HepG2 (cell line): Measurements from ENCODE around the gene ZKSCAN2. TPM values are rescaled to one million over a fixed set of nuclear protein-coding genes. Genes with fewer than 3 reads are reported as not detected.

Experiments used
- NCOA1 ChIP-seq: sonication (generic); formaldehyde crosslinking; IDR thresholded peaks from 2 replicates; pipeline ENCODE4 v1.9.0; 2021; ENCODE audit warnings: missing genetic modification reagents
- NFRKB ChIP-seq: fragments of 450-650 bp; IDR thresholded peaks from 2 replicates; pipeline ENCODE4 v1.6.1; 2017
- PHF8 ChIP-seq: sonication (generic); formaldehyde crosslinking; IDR thresholded peaks from 2 replicates; pipeline ENCODE4 v1.5.0; 2020; ENCODE audit warnings: missing genetic modification reagents
- RELA ChIP-seq: sonication (generic); formaldehyde crosslinking; IDR thresholded peaks from 2 replicates; pipeline ENCODE4 v1.4.0; 2020; ENCODE audit warnings: missing genetic modification reagents
- TBX2 ChIP-seq: sonication (generic); formaldehyde crosslinking; IDR thresholded peaks from 2 replicates; pipeline ENCODE4 v1.5.0; 2020; ENCODE audit warnings: missing genetic modification reagents, mild to moderate bottlenecking, borderline replicate concordance
- TRIM24 ChIP-seq: sonication (generic); formaldehyde crosslinking; IDR thresholded peaks from 2 replicates; pipeline ENCODE4 v1.8.0; 2022; ENCODE audit warnings: mild to moderate bottlenecking, missing genetic modification reagents
- ZBTB20 ChIP-seq: sonication (generic); formaldehyde crosslinking; IDR thresholded peaks from 2 replicates; pipeline ENCODE4 v1.8.1; 2023; ENCODE audit warnings: missing genetic modification reagents, low read depth, mild to moderate bottlenecking, borderline replicate concordance
- ZNF354B ChIP-seq: sonication (generic); formaldehyde crosslinking; IDR thresholded peaks from 2 replicates; pipeline ENCODE4 v1.8.0; 2022; ENCODE audit warnings: mild to moderate bottlenecking, missing genetic modification reagents
- ZNF556 ChIP-seq: sonication (generic); formaldehyde crosslinking; IDR thresholded peaks from 2 replicates; pipeline ENCODE4 v1.4.0; 2020; ENCODE audit warnings: mild to moderate bottlenecking, missing genetic modification reagents, borderline replicate concordance
- polyA plus RNA-seq, 8 experiments: library from polyadenylated mRNA; depleted of rRNA in 3 of 8; stranded (reverse) in 7 of 8; unstranded in 1 of 8; fragments of >200 nt; fragmentation: Illumina TruSeq in 4 of 8; extraction: Trizol in 4 of 8; gene quantifications; 2 replicates each; pipeline versions ENCODE4 v1.2.1 to v1.2.3, GENCODE V29; 2011 to 2016; ENCODE audit warnings: low read depth in 4 of 8, missing spikeins in 1 of 8, mixed read lengths in 1 of 8; ENCODE audit not compliant: insufficient read depth in 1 of 8
- total RNA-seq, 5 experiments: library from RNA; depleted of rRNA; stranded (reverse); fragments of >200 nt; fragmentation: Illumina TruSeq; extraction: Trizol; gene quantifications; 2 replicates each; pipeline ENCODE4 v1.2.3, GENCODE V29; 2016; ENCODE audit warnings: low read depth in 1 of 5
- TF ChIP-seq, protein P1 (sequence below): IDR thresholded peaks from 2 replicates; pipeline ENCODE4 v1.6.1; 2016; ENCODE audit warnings: low read depth, control low read depth
- TF ChIP-seq, protein P2 (sequence below): sonication (generic); formaldehyde crosslinking; conservative IDR thresholded peaks from 2 replicates; pipeline ENCODE4 v1.8.0; 2022; ENCODE audit warnings: mild to moderate bottlenecking, moderate library complexity, missing genetic modification reagents
- TF ChIP-seq, protein P3 (sequence below): sonication (generic); formaldehyde crosslinking; IDR thresholded peaks from 2 replicates; pipeline ENCODE4 v1.4.0; 2020; ENCODE audit warnings: missing genetic modification reagents, borderline replicate concordance
- TF ChIP-seq, protein P4 (sequence below): sonication (generic); formaldehyde crosslinking; IDR thresholded peaks from 2 replicates; pipeline ENCODE4 v1.5.0; 2020; ENCODE audit warnings: missing genetic modification reagents, mild to moderate bottlenecking, borderline replicate concordance

Gene ZKSCAN2
- total and polyA plus RNA-seq, 2 of the 13 experiments (the other 11 are each of a cell fraction or from before 2014, with no cell fraction given) = 4.2 to 11.1 TPM

DNA sequence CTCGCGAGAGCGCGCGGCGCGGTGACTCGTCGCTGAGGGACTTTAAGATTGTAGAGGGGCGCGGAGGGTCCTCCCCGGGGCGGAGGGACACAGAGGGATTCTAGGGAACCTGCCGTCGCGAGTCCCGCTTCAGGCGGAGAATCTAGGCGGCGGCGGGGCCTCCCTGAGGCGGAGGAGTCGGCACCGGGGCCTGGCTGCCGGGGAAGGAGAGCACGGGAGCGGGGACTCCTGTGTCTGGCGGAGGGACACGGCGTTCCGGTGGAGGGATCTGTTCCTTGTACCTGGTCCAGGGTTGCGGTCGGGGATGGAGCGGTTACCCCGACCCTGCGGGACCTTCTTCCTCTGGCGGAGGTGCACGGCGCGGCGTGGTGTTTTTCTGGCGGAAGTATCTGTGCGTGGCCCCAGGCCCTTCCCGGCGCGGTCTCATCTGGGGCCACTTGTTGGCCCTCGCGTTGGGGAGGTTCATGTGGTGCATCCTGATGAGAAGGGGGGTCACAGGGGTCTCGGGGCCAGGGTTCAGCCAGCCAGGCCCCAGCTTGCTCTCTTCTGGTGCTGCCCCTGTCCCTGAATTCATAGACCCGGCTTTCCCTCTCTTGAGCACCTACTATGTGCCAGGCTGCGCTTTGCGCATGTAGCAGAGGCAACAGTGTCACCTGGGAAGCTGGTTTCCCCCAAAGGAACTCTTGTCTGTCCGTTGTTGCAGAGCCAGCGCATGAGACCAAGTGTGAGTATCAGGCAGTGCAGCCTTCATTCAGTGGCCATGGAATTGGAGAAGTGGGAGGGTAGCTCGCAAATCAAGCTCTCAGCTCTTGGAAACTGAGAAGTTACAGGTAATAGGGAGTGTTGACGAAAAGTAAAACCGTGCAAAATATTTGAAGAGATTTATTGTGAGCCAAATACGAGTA, 563 bp upstream of the ZKSCAN2 start (continued):
- peak; percentile 93; the same call in 1 of the 2 replicates for TF ChIP-seq ZBTB20 (CRISPR knock-in tag)
- TF ChIP-seq, protein P1, sequence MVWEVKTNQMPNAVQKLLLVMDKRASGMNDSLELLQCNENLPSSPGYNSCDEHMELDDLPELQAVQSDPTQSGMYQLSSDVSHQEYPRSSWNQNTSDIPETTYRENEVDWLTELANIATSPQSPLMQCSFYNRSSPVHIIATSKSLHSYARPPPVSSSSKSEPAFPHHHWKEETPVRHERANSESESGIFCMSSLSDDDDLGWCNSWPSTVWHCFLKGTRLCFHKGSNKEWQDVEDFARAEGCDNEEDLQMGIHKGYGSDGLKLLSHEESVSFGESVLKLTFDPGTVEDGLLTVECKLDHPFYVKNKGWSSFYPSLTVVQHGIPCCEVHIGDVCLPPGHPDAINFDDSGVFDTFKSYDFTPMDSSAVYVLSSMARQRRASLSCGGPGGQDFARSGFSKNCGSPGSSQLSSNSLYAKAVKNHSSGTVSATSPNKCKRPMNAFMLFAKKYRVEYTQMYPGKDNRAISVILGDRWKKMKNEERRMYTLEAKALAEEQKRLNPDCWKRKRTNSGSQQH (CRISPR knock-in tag) = peak; percentile 94
- TF ChIP-seq ZNF354B = peak; percentile 93; the same call in 1 of the 2 replicates
- peak; percentile 90 for TF ChIP-seq ZNF556 (CRISPR knock-in tag)
- TF ChIP-seq, protein P2, sequence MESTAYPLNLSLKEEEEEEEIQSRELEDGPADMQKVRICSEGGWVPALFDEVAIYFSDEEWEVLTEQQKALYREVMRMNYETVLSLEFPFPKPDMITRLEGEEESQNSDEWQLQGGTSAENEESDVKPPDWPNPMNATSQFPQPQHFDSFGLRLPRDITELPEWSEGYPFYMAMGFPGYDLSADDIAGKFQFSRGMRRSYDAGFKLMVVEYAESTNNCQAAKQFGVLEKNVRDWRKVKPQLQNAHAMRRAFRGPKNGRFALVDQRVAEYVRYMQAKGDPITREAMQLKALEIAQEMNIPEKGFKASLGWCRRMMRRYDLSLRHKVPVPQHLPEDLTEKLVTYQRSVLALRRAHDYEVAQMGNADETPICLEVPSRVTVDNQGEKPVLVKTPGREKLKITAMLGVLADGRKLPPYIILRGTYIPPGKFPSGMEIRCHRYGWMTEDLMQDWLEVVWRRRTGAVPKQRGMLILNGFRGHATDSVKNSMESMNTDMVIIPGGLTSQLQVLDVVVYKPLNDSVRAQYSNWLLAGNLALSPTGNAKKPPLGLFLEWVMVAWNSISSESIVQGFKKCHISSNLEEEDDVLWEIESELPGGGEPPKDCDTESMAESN = peak; percentile 60
- TF ChIP-seq, protein P3, sequence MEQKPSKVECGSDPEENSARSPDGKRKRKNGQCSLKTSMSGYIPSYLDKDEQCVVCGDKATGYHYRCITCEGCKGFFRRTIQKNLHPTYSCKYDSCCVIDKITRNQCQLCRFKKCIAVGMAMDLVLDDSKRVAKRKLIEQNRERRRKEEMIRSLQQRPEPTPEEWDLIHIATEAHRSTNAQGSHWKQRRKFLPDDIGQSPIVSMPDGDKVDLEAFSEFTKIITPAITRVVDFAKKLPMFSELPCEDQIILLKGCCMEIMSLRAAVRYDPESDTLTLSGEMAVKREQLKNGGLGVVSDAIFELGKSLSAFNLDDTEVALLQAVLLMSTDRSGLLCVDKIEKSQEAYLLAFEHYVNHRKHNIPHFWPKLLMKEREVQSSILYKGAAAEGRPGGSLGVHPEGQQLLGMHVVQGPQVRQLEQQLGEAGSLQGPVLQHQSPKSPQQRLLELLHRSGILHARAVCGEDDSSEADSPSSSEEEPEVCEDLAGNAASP = peak; percentile 87
- TF ChIP-seq NCOA1 (CRISPR knock-in tag) = peak; percentile 92; the same call in 1 of the 2 replicates
- no peak for TF ChIP-seq TRIM24
- no peak for TF ChIP-seq NFRKB
- peak; percentile 85 for TF ChIP-seq PHF8 (CRISPR knock-in tag)
- TF ChIP-seq TBX2 (CRISPR knock-in tag) = peak; percentile 80
- TF ChIP-seq RELA (CRISPR knock-in tag) = 0 out of 2 replicates have a peak, but pooled peaks have one; percentile 78
- TF ChIP-seq, protein P4, sequence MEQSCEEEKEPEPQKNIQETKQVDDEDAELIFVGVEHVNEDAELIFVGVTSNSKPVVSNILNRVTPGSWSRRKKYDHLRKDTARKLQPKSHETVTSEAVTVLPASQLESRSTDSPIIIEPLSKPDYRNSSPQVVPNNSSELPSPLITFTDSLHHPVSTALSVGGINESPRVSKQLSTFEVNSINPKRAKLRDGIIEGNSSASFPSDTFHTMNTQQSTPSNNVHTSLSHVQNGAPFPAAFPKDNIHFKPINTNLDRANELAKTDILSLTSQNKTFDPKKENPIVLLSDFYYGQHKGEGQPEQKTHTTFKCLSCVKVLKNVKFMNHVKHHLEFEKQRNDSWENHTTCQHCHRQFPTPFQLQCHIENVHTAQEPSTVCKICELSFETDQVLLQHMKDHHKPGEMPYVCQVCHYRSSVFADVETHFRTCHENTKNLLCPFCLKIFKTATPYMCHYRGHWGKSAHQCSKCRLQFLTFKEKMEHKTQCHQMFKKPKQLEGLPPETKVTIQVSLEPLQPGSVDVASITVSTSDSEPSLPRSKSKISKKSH (CRISPR knock-in tag) = peak; percentile 86; the same call in 1 of the 2 replicates
